H1 (cell line): ENCODE measurements around the gene EPB41L2. TPM values are rescaled to one million over a fixed set of nuclear protein-coding genes. Genes with fewer than 3 reads are reported as not detected.

Experiments
- CTCF ChIA-PET: fragments of 300-600 bp; sonication (Branson Sonifier 250); formaldehyde crosslinking; loops from one replicate; lab custom pipeline; 2021; ENCODE audit not compliant: partially characterized antibody; lab: Charles Lee
- POLR2A ChIA-PET: fragments of 300-600 bp; sonication (Branson Sonifier 250); formaldehyde crosslinking; loops from one replicate; lab custom pipeline; 2021; ENCODE audit warnings: inconsistent platforms; ENCODE audit not compliant: partially characterized antibody; lab: Charles Lee
- DNase-seq, 2 experiments: peaks; one replicate each; pipeline versions ENCODE4 v3.0.0 to v3.0.0-alpha.2; 2010 to 2022; ENCODE audit warnings: low spot score in 2 of 2, low read depth in 1 of 2, mixed read lengths in 1 of 2
- FAIRE-seq: peaks from 2 replicates; lab custom pipeline; 2011; peaks lifted over from hg19 to GRCh38; lab: Jason Lieb, UNC
- H2AFZ ChIP-seq: 2 replicates; pipeline ENCODE4 v1.8.1; 2012; ENCODE audit warnings: low read length, inconsistent platforms
- H2AK5ac ChIP-seq: 2 replicates; pipeline ENCODE4 v1.6.1; 2013; ENCODE audit warnings: low read depth, low read length
- H2BK120ac ChIP-seq: replicated peaks from 2 replicates; pipeline ENCODE3; 2013; ENCODE audit warnings: low read depth, low read length, inconsistent platforms
- H2BK12ac ChIP-seq: 2 replicates; pipeline ENCODE4 v1.6.1; 2013; ENCODE audit warnings: low read depth, low read length
- H2BK15ac ChIP-seq: 2 replicates; pipeline ENCODE4 v1.6.1; 2013; ENCODE audit warnings: low read length
- H2BK20ac ChIP-seq: 2 replicates; pipeline ENCODE4 v1.6.1; 2013; ENCODE audit warnings: low read length
- H2BK5ac ChIP-seq: 2 replicates; pipeline ENCODE4 v1.6.1; 2013; ENCODE audit warnings: low read depth, low read length
- H3K14ac ChIP-seq: 2 replicates; pipeline ENCODE4 v1.6.1; 2013; ENCODE audit warnings: inconsistent platforms; ENCODE audit not compliant: insufficient read length
- H3K18ac ChIP-seq: 2 replicates; pipeline ENCODE4 v1.6.1; 2013; ENCODE audit warnings: low read length; ENCODE audit errors: extremely low read depth
- H3K23ac ChIP-seq: 2 replicates; pipeline ENCODE4 v1.6.1; 2013; ENCODE audit warnings: inconsistent platforms; ENCODE audit not compliant: insufficient read length
- H3K23me2 ChIP-seq: 2 replicates; pipeline ENCODE4 v1.6.1; 2013; ENCODE audit warnings: low read depth, low read length
- H3K27ac ChIP-seq: 2 replicates; pipeline ENCODE4 v1.6.1; 2011; ENCODE audit warnings: low read depth, low read length, inconsistent platforms
- H3K27me3 ChIP-seq, 4 experiments: replicated peaks in 1 of 4; 1 replicate in 1 of 4; 2 replicates in 3 of 4; pipeline versions ENCODE4 v1.6.1 to v1.8.1; 2011 to 2013; ENCODE audit warnings: low read length in 3 of 4, mild to moderate bottlenecking in 3 of 4, inconsistent platforms in 2 of 4, mixed read lengths in 2 of 4, moderate library complexity in 1 of 4; ENCODE audit not compliant: control insufficient read depth in 3 of 4, insufficient read depth in 3 of 4; ENCODE audit errors: extremely low read depth in 1 of 4
- H3K36me3 ChIP-seq, 4 experiments: 2 replicates each; pipeline versions ENCODE4 v1.6.1 to v1.8.1; 2011 to 2013; ENCODE audit warnings: mild to moderate bottlenecking in 4 of 4, low read length in 3 of 4, moderate library complexity in 2 of 4, control low read depth in 1 of 4, inconsistent platforms in 1 of 4; ENCODE audit not compliant: insufficient read depth in 4 of 4, control insufficient read depth in 2 of 4
- H3K4ac ChIP-seq: replicated peaks from 2 replicates; pipeline ENCODE3; 2013; ENCODE audit warnings: low read length, low read depth, mixed read lengths, inconsistent platforms; ENCODE audit not compliant: insufficient read length
- H3K4me1 ChIP-seq, 4 experiments: replicated peaks in 1 of 4; 1 replicate in 1 of 4; 2 replicates in 3 of 4; pipeline versions ENCODE4 v1.6.1 to v1.8.1; 2011 to 2013; ENCODE audit warnings: low read length in 3 of 4, inconsistent platforms in 2 of 4, mixed read lengths in 1 of 4; ENCODE audit not compliant: insufficient read depth in 4 of 4, control insufficient read depth in 3 of 4
- H3K4me2 ChIP-seq, 2 experiments: 2 replicates each; pipeline versions ENCODE4 v1.6.1 to v1.8.1; 2011 to 2013; ENCODE audit warnings: low read depth in 2 of 2, low read length in 2 of 2, control low read depth in 1 of 2, inconsistent platforms in 1 of 2, mild to moderate bottlenecking in 1 of 2; ENCODE audit not compliant: insufficient read depth in 1 of 2
- H3K4me3 ChIP-seq, 4 experiments: fragments of 200-600, 300-600 bp in 1 of 4; sonication (generic), shearing (Covaris generic), sonication (Bioruptor Twin) in 1 of 4; 2 replicates each; pipeline versions ENCODE4 v1.5.1 to v1.8.1; 2011 to 2016; ENCODE audit warnings: low read length in 4 of 4, low read depth in 3 of 4, control low read depth in 2 of 4, inconsistent platforms in 2 of 4, mild to moderate bottlenecking in 2 of 4, mixed read lengths in 1 of 4, moderate library complexity in 1 of 4; ENCODE audit not compliant: insufficient read depth in 2 of 4; ENCODE audit errors: extremely low read depth in 1 of 4
- H3K56ac ChIP-seq: replicated peaks from 2 replicates; pipeline ENCODE3; 2013; ENCODE audit warnings: low read depth, mild to moderate bottlenecking, mixed read lengths, low read length, inconsistent platforms; ENCODE audit not compliant: insufficient read length
- H3K79me1 ChIP-seq: 2 replicates; pipeline ENCODE4 v1.6.1; 2013; ENCODE audit warnings: low read depth, low read length, control low read depth
- H3K79me2 ChIP-seq, 2 experiments: 2 replicates each; pipeline versions ENCODE4 v1.6.1 to v1.8.1; 2012 to 2013; ENCODE audit warnings: low read length in 2 of 2, mild to moderate bottlenecking in 2 of 2, inconsistent platforms in 1 of 2; ENCODE audit not compliant: insufficient read depth in 2 of 2, control insufficient read depth in 1 of 2
- H3K9ac ChIP-seq, 4 experiments: replicated peaks in 1 of 4; 1 replicate in 1 of 4; 2 replicates in 3 of 4; pipeline versions ENCODE4 v1.6.1 to v1.8.1; 2011 to 2013; ENCODE audit warnings: low read depth in 3 of 4, low read length in 3 of 4, control low read depth in 2 of 4, mild to moderate bottlenecking in 2 of 4, moderate library complexity in 2 of 4, inconsistent platforms in 1 of 4; ENCODE audit errors: extremely low read depth in 1 of 4
- H3K9me3 ChIP-seq, 2 experiments: 2 replicates each; pipeline versions ENCODE4 v1.6.1 to v1.8.1; 2012 to 2013; ENCODE audit warnings: mild to moderate bottlenecking in 2 of 2, moderate library complexity in 2 of 2, control low read depth in 1 of 2, inconsistent platforms in 1 of 2, low read depth in 1 of 2, low read length in 1 of 2, mixed read lengths in 1 of 2; ENCODE audit not compliant: insufficient read depth in 2 of 2
- H4K20me1 ChIP-seq, 2 experiments: replicated peaks in 1 of 2; 2 replicates each; pipeline versions ENCODE3 to v1.8.1; 2011 to 2013; ENCODE audit warnings: inconsistent platforms in 2 of 2, low read length in 2 of 2, mild to moderate bottlenecking in 1 of 2; ENCODE audit not compliant: insufficient read depth in 2 of 2, control insufficient read depth in 1 of 2
- H4K5ac ChIP-seq: 2 replicates; pipeline ENCODE4 v1.6.1; 2013; ENCODE audit warnings: low read length, low read depth, mixed read lengths, inconsistent platforms; ENCODE audit not compliant: insufficient read length
- H4K8ac ChIP-seq: 2 replicates; pipeline ENCODE4 v1.8.0; 2013; ENCODE audit warnings: mild to moderate bottlenecking, moderate library complexity, low read length, inconsistent platforms; ENCODE audit not compliant: insufficient read depth; ENCODE audit errors: extremely low read depth
- H4K91ac ChIP-seq: replicated peaks from 2 replicates; pipeline ENCODE3; 2013; ENCODE audit warnings: low read length, mixed read lengths, inconsistent platforms; ENCODE audit not compliant: insufficient read length
- ATF2 ChIP-seq: IDR thresholded peaks from 2 replicates; pipeline ENCODE4 v1.6.1; 2012; ENCODE audit warnings: low read length, inconsistent platforms
- HDAC2 ChIP-seq, 2 experiments: fragments of 300-600 bp in 1 of 2; sonication (generic) in 1 of 2; IDR thresholded peaks; 2 replicates each; pipeline ENCODE4 v1.6.1; 2011 to 2012; ENCODE audit warnings: low read depth in 2 of 2, low read length in 2 of 2, mild to moderate bottlenecking in 2 of 2, moderate library complexity in 2 of 2, borderline replicate concordance in 1 of 2, inconsistent platforms in 1 of 2
- JUND ChIP-seq: IDR thresholded peaks from 2 replicates; pipeline ENCODE4 v1.6.1; 2011; ENCODE audit warnings: mild to moderate bottlenecking, improper control_type of control experiment, low read length
- KDM1A ChIP-seq: fragments of 200-600, 300-600 bp; sonication (generic); IDR thresholded peaks from 2 replicates; pipeline ENCODE4 v1.7.1; 2016; ENCODE audit warnings: mild to moderate bottlenecking, low read length, borderline replicate concordance
- NANOG ChIP-seq: IDR thresholded peaks from 2 replicates; pipeline ENCODE4 v1.6.1; 2011; ENCODE audit warnings: low read length, low read depth, mild to moderate bottlenecking, inconsistent platforms; ENCODE audit not compliant: insufficient read depth, poor library complexity, severe bottlenecking
- WGBS, 2 experiments: shearing (Covaris generic) in 1 of 2; methylation state at CpG; one replicate each; pipeline versions ENCODE4 v1.1.6 to v1.1.7; 2013 to 2015; ENCODE audit warnings: low lambda C conversion rate in 2 of 2, mixed read lengths in 2 of 2, inconsistent platforms in 1 of 2, low coverage in 1 of 2, missing lambda C conversion rate in 1 of 2; ENCODE audit not compliant: insufficient replicate concordance in 2 of 2, insufficient coverage in 1 of 2, insufficient read length in 1 of 2; ENCODE audit errors: extremely low coverage in 1 of 2, missing lambda C conversion rate in 1 of 2; 5-methylcytosine and 5-hydroxymethylcytosine counted together
- polyA plus RNA-seq, 7 experiments: library from polyadenylated mRNA; depleted of rRNA in 3 of 7; stranded (reverse) in 5 of 7; unstranded in 2 of 7; fragments of >200 nt in 5 of 7; fragments of 200-250 nt in 2 of 7; gene quantifications; 1 replicate in 5 of 7; 2 replicates in 1 of 7; 4 replicates in 1 of 7; pipeline versions ENCODE4 v1.2.1 to v1.2.3, GENCODE V29; 2011 to 2013; ENCODE audit warnings: missing spikeins in 2 of 7, mixed read lengths in 2 of 7
- total RNA-seq: library from RNA; stranded (reverse); fragmentation: NEBNext Ultra II Directional; extraction: Animal tissue kit (Norgen Biotek cat#: 25700); gene quantifications from 2 replicates; pipeline ENCODE4 v1.2.1, GENCODE V29; 2021
- TF ChIP-seq, protein P1 (sequence below): IDR thresholded peaks from 2 replicates; pipeline ENCODE4 v1.6.1; 2011; ENCODE audit warnings: low read length, improper control_type of control experiment

Gene EPB41L2
- total and polyA plus RNA-seq, 2 of the 8 experiments (the other 6 are each of a cell fraction or from before 2014, with no cell fraction given), result 22.5 to 123 TPM

DNA sequence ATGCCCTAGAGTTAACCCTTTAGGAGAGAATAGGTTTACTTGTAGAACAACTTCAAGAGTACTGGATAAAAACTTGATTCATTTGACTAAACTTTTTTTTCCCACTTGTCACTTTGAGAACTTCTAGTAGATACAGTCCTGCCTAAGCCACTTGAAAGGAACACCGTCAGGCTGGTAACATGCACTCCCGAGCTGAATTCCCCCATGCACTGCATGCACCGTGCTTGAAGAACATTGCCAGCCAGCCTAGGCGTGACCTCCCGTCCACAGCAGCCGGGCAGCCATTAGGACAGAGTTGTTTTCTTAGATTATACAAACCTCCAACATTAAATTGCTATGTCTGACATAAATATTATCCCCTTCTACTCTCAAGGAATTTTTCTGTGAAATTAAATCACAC, 183.2 kb downstream of the EPB41L2 start:
- no peaks in the 10 kb centered on the region for H3K9me3 ChIP-seq
- H2BK120ac ChIP-seq, result no peak overlapping the region
- H3K23me2 ChIP-seq, result no peaks in the 10 kb centered on the region
- H3K4me1 ChIP-seq, result no peaks in the 10 kb centered on the region
- WGBS, 2 experiments, result 95% methylated on average over 6 of the region's 6 CpGs; no CpG with 5 or more reads in 1 of the 2 experiments
- no peak overlapping the region for H3K56ac ChIP-seq
- no peak overlapping the region for H3K14ac ChIP-seq
- no peak overlapping the region for H2BK12ac ChIP-seq
- H3K9ac ChIP-seq, result no peak overlapping the region
- no peak overlapping the region for H4K8ac ChIP-seq
- H3K79me1 ChIP-seq, result no peaks in the 10 kb centered on the region
- no peak for DNase-seq
- no peaks in the 10 kb centered on the region for H3K27me3 ChIP-seq
- TF ChIP-seq JUND (no peak), HDAC2 (IDR thresholded peaks at IDR 0.05; ENCODE audit: borderline replicate concordance in 1 of 2, low read depth in 2 of 2, low read length in 2 of 2) (no peak), NANOG (no peak), KDM1A (no peak), ATF2 (no peak)
- TF ChIP-seq, protein P1, sequence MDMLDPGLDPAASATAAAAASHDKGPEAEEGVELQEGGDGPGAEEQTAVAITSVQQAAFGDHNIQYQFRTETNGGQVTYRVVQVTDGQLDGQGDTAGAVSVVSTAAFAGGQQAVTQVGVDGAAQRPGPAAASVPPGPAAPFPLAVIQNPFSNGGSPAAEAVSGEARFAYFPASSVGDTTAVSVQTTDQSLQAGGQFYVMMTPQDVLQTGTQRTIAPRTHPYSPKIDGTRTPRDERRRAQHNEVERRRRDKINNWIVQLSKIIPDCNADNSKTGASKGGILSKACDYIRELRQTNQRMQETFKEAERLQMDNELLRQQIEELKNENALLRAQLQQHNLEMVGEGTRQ, result no peak
- ChIA-PET CTCF (interaction anchor here (0.5 to 2.3 kb wide), 3 partner anchors 9 to 654 kb away, joined by 3 to 12 read pairs (median 7); no protein-coding TSS in a partner anchor), POLR2A (no interaction called here)
- peak; percentile 28 for FAIRE-seq
- no peaks in the 10 kb centered on the region; a peak in 1 of 8 replicates for H3K36me3 ChIP-seq
- H2AK5ac ChIP-seq, result no peak overlapping the region
- H3K79me2 ChIP-seq, result no peaks in the 10 kb centered on the region
- H4K20me1 ChIP-seq, result no peaks in the 10 kb centered on the region
- no peak overlapping the region for H4K91ac ChIP-seq
- no peak overlapping the region for H2BK5ac ChIP-seq
- H3K27ac ChIP-seq, result no peak overlapping the region
- H2AFZ ChIP-seq, result no peak overlapping the region
- H4K5ac ChIP-seq, result no peak overlapping the region
- no peak overlapping the region for H2BK15ac ChIP-seq
- H3K23ac ChIP-seq, result no peak overlapping the region
- H3K4me3 ChIP-seq, result no peak overlapping the region
- H3K18ac ChIP-seq, result no peak overlapping the region
- no peak overlapping the region for H2BK20ac ChIP-seq
- H3K4me2 ChIP-seq, result no peak overlapping the region
- H3K4ac ChIP-seq, result no peak overlapping the region
